Lower lobe of right lung (tissue), 2 donors: ENCODE measurements around the gene SPDYE5. TPM values are rescaled to one million over a fixed set of nuclear protein-coding genes. Genes with fewer than 3 reads are reported as not detected.
"Not testable (repeated sequence)": the region's sequence is repeated elsewhere in the genome, so short reads cannot be mapped to it uniquely, and the experiment has no call there.

ENCODE experiments used
- ATAC-seq, 2 donors: fragments of 200-7000 bp; cut with Tn5 transposase; one replicate each; pipeline ENCODE4 v1.9.1; 2020 to 2022; ENCODE audit warnings: mild to moderate bottlenecking in 2 of 2, moderate library complexity in 2 of 2
- DNase-seq: peaks from one replicate; pipeline ENCODE4 v3.0.0-alpha.2; 2020
- H3K27ac ChIP-seq: fragments of 200-600 bp; one replicate; pipeline ENCODE4 v1.8.0; 2022
- H3K27me3 ChIP-seq: fragments of 200-600 bp; one replicate; pipeline ENCODE4 v1.8.0; 2022; ENCODE audit warnings: low read depth
- H3K36me3 ChIP-seq: fragments of 200-600 bp; one replicate; pipeline ENCODE4 v1.8.0; 2022; ENCODE audit warnings: mild to moderate bottlenecking
- H3K4me1 ChIP-seq: fragments of 200-600 bp; one replicate; pipeline ENCODE4 v1.8.0; 2022
- H3K4me3 ChIP-seq: fragments of 200-600 bp; one replicate; pipeline ENCODE4 v1.8.0; 2022; ENCODE audit warnings: mild to moderate bottlenecking
- H3K9me3 ChIP-seq: fragments of 200-600 bp; one replicate; pipeline ENCODE4 v1.8.0; 2022
- CTCF ChIP-seq: fragments of 200-600 bp; IDR thresholded peaks from one replicate; pipeline ENCODE4 v1.8.0; 2022; ENCODE audit warnings: antibody characterized with exemption, mild to moderate bottlenecking
- intact Hi-C: fragments of 100-400 bp; cut with DNase I; formaldehyde crosslinking; loops from one replicate; pipeline ENCODE4 v1.11.0; 2022
- long read RNA-seq: library from polyadenylated mRNA; unstranded; transcript quantifications from one replicate; pipeline ENCODE4 v2.0.0, GENCODE V29; 2021
- total RNA-seq: library from RNA; stranded (reverse); fragmentation: NEBNext Ultra II Directional; extraction: Animal tissue kit (Norgen Biotek cat#: 25700); gene quantifications from one replicate; pipeline ENCODE4 v1.2.1, GENCODE V29; 2021
- donor health status: DM: no; HTN: yes; CAD: no; lungs with severe emphysema.

SPDYE5 gene, protein sequence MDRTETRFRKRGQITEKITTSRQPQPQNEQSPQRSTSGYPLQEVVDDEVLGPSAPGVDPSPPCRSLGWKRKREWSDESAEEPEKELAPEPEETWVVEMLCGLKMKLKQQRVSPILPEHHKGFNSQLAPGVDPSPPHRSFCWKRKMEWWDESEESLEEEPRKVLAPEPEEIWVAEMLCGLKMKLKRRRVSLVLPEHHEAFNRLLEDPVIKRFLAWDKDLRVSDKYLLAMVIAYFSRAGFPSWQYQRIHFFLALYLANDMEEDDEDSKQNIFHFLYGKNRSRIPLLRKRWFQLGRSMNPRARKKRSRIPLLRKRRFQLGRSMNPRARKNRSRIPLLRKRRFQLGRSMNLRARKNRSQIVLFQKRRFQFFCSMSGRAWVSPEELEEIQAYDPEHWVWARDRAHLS
- not detected for total RNA-seq
- long read RNA-seq, partial matches to known transcripts = 0 of 23 reads
- long read RNA-seq, other reads (novel, unspliced or antisense) = 23 of 23 reads

DNA sequence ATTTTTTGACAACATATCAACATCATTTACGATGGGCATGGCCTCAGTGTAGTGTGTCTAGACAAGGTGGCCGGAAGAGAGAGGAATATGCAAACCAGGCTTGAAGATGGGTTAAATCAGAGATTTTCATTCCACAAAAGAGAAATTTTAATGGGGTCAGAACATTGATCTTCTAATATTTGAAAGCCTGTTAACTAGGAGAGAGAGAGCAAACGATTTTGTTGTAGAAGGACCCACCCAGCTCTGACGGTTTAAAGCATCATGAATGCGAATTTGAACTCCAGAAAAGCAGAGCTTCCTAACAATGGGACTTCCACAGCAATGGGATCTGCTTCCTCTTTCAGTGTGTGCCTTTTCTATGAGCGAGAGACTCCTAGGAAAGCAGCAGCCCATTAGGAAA is at the start of gene SPDYE5:
Gene SPDYE5, plus strand, starts transcription at position 301 of the 400 bp plus-strand sequence. CDS start 1,728 bp downstream, outside the sequence.
- H3K4me3 ChIP-seq, H3K36me3 ChIP-seq, ATAC-seq, DNase-seq, H3K9me3 ChIP-seq, H3K27ac ChIP-seq, H3K4me1 ChIP-seq, intact Hi-C loops, H3K27me3 ChIP-seq: not testable (repeated sequence)

GRCh38 chr7:75442465-75443111 is 49.5 kb upstream of the SPDYE5 start:
- intact Hi-C loops, H3K4me1 ChIP-seq, H3K27me3 ChIP-seq, H3K9me3 ChIP-seq, DNase-seq: not testable (repeated sequence)
- Histone ChIP-seq H3K27ac (peak overlapping the region; percentile 84), H3K4me3 (peak overlapping the region; percentile 64), H3K36me3 (peaks cover 33% of the 10 kb centered on the region)
- ATAC-seq = peak; percentile 98 to 99

DNA sequence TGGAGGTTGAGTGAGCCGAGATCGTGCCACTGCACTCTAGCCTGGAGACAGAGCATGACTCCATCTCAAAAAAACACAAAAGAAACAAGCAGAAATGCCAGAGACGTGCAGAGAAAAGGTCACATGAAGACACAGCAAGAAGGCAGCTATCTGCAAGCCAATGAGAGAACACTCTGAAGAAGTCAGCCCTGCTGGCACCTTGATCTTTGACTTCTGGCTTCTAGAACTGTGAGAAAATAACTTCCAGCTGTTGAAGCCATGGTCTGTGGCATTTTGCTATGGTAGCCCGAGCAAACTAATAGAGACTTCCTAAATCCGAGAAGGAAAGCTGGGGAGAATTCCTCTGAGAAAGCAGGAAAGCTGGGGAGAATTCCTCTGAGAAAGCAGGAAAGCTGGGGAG is 42.2 kb upstream of the SPDYE5 start:
- H3K4me3 ChIP-seq, H3K9me3 ChIP-seq, H3K4me1 ChIP-seq, H3K27me3 ChIP-seq, DNase-seq, H3K27ac ChIP-seq, H3K36me3 ChIP-seq, intact Hi-C loops, ATAC-seq: not testable (repeated sequence)

DNA sequence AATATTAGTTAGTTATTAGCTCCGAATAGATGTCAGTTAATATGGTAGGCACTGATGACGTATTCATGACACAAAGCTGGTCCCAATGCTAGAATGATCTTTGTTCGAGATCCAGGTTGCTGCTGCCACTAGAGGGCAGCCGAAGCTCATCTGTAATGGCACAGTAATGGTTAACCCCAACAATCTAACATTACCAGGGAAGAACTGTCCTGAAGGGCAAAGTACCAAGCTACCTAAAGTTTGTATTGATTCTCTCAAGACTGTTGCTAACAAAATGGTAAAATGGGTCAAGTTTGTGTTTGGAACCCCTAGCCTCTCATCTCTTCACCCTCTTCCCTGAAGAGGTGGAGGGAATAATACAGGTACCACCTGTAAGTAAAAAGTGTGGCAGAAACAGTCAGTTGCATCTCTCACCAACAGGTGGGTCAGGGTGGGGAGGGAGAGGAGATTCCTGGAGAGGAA is 39.6 kb upstream of the SPDYE5 start:
- ATAC-seq = peak; percentile 80 to 86
- peak; percentile 49 for TF ChIP-seq CTCF
- H3K9me3 ChIP-seq = not testable (repeated sequence)

GRCh38 chr7:75456403-75456802 is 35.7 kb upstream of the SPDYE5 start:
- peak; percentile 38 to 53 for ATAC-seq
- H3K27me3 ChIP-seq, intact Hi-C loops, H3K9me3 ChIP-seq, H3K36me3 ChIP-seq, DNase-seq, H3K4me3 ChIP-seq, H3K27ac ChIP-seq, H3K4me1 ChIP-seq: not testable (repeated sequence)

More for the DNA sequence above, 39.6 kb upstream of the SPDYE5 start:
- intact Hi-C loops, H3K4me3 ChIP-seq, H3K36me3 ChIP-seq, H3K4me1 ChIP-seq, H3K27me3 ChIP-seq, H3K27ac ChIP-seq, DNase-seq: not testable (repeated sequence)

- intact Hi-C loops, H3K4me1 ChIP-seq, H3K36me3 ChIP-seq, H3K27me3 ChIP-seq, H3K9me3 ChIP-seq, H3K27ac ChIP-seq, H3K4me3 ChIP-seq, DNase-seq, ATAC-seq: not testable (repeated sequence)
Observed at GRCh38 chr7:75458034-75458433, 34.1 kb upstream of the SPDYE5 start.

- DNase-seq, H3K4me1 ChIP-seq, intact Hi-C loops, H3K36me3 ChIP-seq, H3K4me3 ChIP-seq, H3K27me3 ChIP-seq, H3K27ac ChIP-seq, H3K9me3 ChIP-seq, ATAC-seq: not testable (repeated sequence)
Observed at GRCh38 chr7:75460541-75460940, 31.6 kb upstream of the SPDYE5 start.

GRCh38 chr7:75470166-75470565 is 22.0 kb upstream of the SPDYE5 start:
- H3K27me3 ChIP-seq, ATAC-seq, H3K4me1 ChIP-seq, H3K27ac ChIP-seq, H3K4me3 ChIP-seq, DNase-seq, H3K9me3 ChIP-seq, intact Hi-C loops: not testable (repeated sequence)
- H3K36me3 ChIP-seq = peaks cover 39% of the 10 kb centered on the region

- intact Hi-C loops, H3K4me1 ChIP-seq, H3K27me3 ChIP-seq, H3K9me3 ChIP-seq, H3K27ac ChIP-seq, ATAC-seq, H3K4me3 ChIP-seq, DNase-seq: not testable (repeated sequence)
- H3K36me3 ChIP-seq = peaks cover 29% of the 10 kb centered on the region
Observed at GRCh38 chr7:75477457-75477856, 14.7 kb upstream of the SPDYE5 start.

GRCh38 chr7:75480313-75480712 is 11.8 kb upstream of the SPDYE5 start:
- H3K4me1 ChIP-seq, ATAC-seq, H3K36me3 ChIP-seq, intact Hi-C loops, DNase-seq, H3K27me3 ChIP-seq, H3K4me3 ChIP-seq, H3K9me3 ChIP-seq, H3K27ac ChIP-seq: not testable (repeated sequence)

- intact Hi-C loops, H3K4me1 ChIP-seq, H3K36me3 ChIP-seq, H3K27me3 ChIP-seq, H3K9me3 ChIP-seq, DNase-seq: not testable (repeated sequence)
- Histone ChIP-seq H3K4me3 (peak overlapping the region; percentile 80), H3K27ac (peak overlapping the region; percentile 80)
- ATAC-seq = peak in 1 of 2 donors; percentile 6
Observed at GRCh38 chr7:75485355-75485978, 6.7 kb upstream of the SPDYE5 start.

GRCh38 chr7:75485979-75486643 is 6.0 kb upstream of the SPDYE5 start, which contains the start of gene POM121C:
Gene POM121C, minus strand, starts transcription at chr7:75486299. Its CDS starts 44,803 bp downstream, at chr7:75441496.
- Histone ChIP-seq H3K4me3 (peak within 1 kb of the TSS; percentile 80), H3K27ac (peak within 1 kb of the TSS; percentile 80)
- H3K4me1 ChIP-seq, H3K27me3 ChIP-seq, intact Hi-C loops, H3K9me3 ChIP-seq, H3K36me3 ChIP-seq: not testable (repeated sequence)
- DNase-seq (peak; percentile 97), ATAC-seq (peak; percentile 100)
